ENCODE results near the gene R3HCC1L.

- TF ChIP-seq, protein P1, sequence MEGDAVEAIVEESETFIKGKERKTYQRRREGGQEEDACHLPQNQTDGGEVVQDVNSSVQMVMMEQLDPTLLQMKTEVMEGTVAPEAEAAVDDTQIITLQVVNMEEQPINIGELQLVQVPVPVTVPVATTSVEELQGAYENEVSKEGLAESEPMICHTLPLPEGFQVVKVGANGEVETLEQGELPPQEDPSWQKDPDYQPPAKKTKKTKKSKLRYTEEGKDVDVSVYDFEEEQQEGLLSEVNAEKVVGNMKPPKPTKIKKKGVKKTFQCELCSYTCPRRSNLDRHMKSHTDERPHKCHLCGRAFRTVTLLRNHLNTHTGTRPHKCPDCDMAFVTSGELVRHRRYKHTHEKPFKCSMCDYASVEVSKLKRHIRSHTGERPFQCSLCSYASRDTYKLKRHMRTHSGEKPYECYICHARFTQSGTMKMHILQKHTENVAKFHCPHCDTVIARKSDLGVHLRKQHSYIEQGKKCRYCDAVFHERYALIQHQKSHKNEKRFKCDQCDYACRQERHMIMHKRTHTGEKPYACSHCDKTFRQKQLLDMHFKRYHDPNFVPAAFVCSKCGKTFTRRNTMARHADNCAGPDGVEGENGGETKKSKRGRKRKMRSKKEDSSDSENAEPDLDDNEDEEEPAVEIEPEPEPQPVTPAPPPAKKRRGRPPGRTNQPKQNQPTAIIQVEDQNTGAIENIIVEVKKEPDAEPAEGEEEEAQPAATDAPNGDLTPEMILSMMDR (conservative IDR thresholded peaks at IDR 0.05; ENCODE audit: low read depth, low read length) = no peak
- no peak for TF ChIP-seq EZH2 (IDR thresholded peaks at IDR 0.05; ENCODE audit: borderline replicate concordance, low read depth, low read length, poor library complexity, severe bottlenecking)
Measured at GRCh38 chr10:98224509-98224908, 90.1 kb downstream of the R3HCC1L start.

Measured in A673 (cell line).